GM12878 (cell line): ENCODE measurements around the gene MAN2A1. TPM values are rescaled to one million over a fixed set of nuclear protein-coding genes. Genes with fewer than 3 reads are reported as not detected.

Source experiments
- ATAC-seq: fragments of 200-7000 bp; cut with Tn5 transposase; 3 replicates; pipeline ENCODE4 v1.9.1; 2020; ENCODE audit warnings: mild to moderate bottlenecking, moderate library complexity
- Bru-seq: library from RNA; stranded (reverse); fragments of 400-500 nt; gene quantifications from one replicate; lab custom pipeline; 2021; lab: Mats Ljungman, UMichigan
- BruChase-seq, 2 experiments: library from RNA; stranded (reverse); fragments of 400-500 nt; gene quantifications; one replicate each; lab custom pipeline; 2021; lab: Mats Ljungman, UMichigan
- BruUV-seq: library from RNA; stranded (reverse); fragments of 400-500 nt; replicated peaks from 2 replicates; lab custom pipeline; 2021; lab: Mats Ljungman, UMichigan
- CTCF ChIA-PET: fragments of 300-600 bp; sonication (Branson Sonifier 250); formaldehyde crosslinking; extraction: SDS; loops from one replicate; lab custom pipeline; 2021; ENCODE audit warnings: inconsistent platforms; lab: Yijun Ruan, JAX
- POLR2A ChIA-PET: fragments of 350-600 bp; formaldehyde crosslinking; extraction: SDS; loops from one replicate; lab custom pipeline; 2021; ENCODE audit warnings: inconsistent platforms; lab: Charles Lee
- RAD21 ChIA-PET: fragments of 300-600 bp; sonication (Branson Sonifier 250); formaldehyde crosslinking; loops from one replicate; lab custom pipeline; 2023; ENCODE audit warnings: antibody characterized with exemption; ENCODE audit not compliant: unreplicated experiment; lab: Charles Lee
- SMC1A ChIA-PET: fragments of 300-600 bp; sonication (Branson Sonifier 250); formaldehyde crosslinking; loops from one replicate; lab custom pipeline; 2023; ENCODE audit not compliant: unreplicated experiment, uncharacterized antibody; lab: Charles Lee
- DNase-seq: peaks from one replicate; pipeline ENCODE4 v3.0.0-alpha.2; 2011; ENCODE audit warnings: low read depth, low spot score
- FAIRE-seq: peaks from 3 replicates; lab custom pipeline; 2011; peaks lifted over from hg19 to GRCh38; lab: Jason Lieb, UNC
- H2AFZ ChIP-seq: 2 replicates; pipeline ENCODE4 v1.6.0; 2011; ENCODE audit warnings: low read depth, low read length, control low read depth; ENCODE audit not compliant: control insufficient read depth
- H3K27ac ChIP-seq: 2 replicates; pipeline ENCODE4 v1.5.1; 2011; ENCODE audit warnings: control low read depth; ENCODE audit not compliant: control insufficient read depth, insufficient read depth
- H3K27me3 ChIP-seq, 2 experiments: replicated peaks in 1 of 2; 2 replicates each; pipeline versions ENCODE4 v1.6.0 to v1.6.1; 2011; ENCODE audit warnings: low read length in 1 of 2; ENCODE audit not compliant: control insufficient read depth in 2 of 2, insufficient read depth in 2 of 2
- H3K36me3 ChIP-seq, 2 experiments: 2 replicates each; pipeline ENCODE4 v1.5.1; 2011; ENCODE audit warnings: low read length in 1 of 2; ENCODE audit not compliant: control insufficient read depth in 2 of 2, insufficient read depth in 2 of 2
- H3K4me1 ChIP-seq: 2 replicates; pipeline ENCODE4 v1.6.1; 2011; ENCODE audit warnings: mild to moderate bottlenecking, low read length, moderate library complexity, mixed read lengths; ENCODE audit not compliant: control insufficient read depth, insufficient read depth
- H3K4me2 ChIP-seq: 2 replicates; pipeline ENCODE4 v1.6.0; 2011; ENCODE audit warnings: control low read depth; ENCODE audit not compliant: control insufficient read depth, insufficient read depth
- H3K4me3 ChIP-seq: fragments of 200-600 bp; sonication (generic); 2 replicates; pipeline ENCODE4 v1.5.1; 2016
- H3K79me2 ChIP-seq: 2 replicates; pipeline ENCODE4 v1.6.0; 2011; ENCODE audit warnings: low read length; ENCODE audit not compliant: control insufficient read depth, insufficient read depth
- H3K9ac ChIP-seq: 2 replicates; pipeline ENCODE4 v1.8.0; 2011; ENCODE audit warnings: low read length, control low read depth, mixed read lengths; ENCODE audit not compliant: control insufficient read depth, insufficient read depth
- H3K9me3 ChIP-seq: replicated peaks from 3 replicates; pipeline ENCODE4 v1.5.1; 2011; ENCODE audit warnings: mild to moderate bottlenecking, low read length; ENCODE audit not compliant: control insufficient read depth, insufficient read depth
- H4K20me1 ChIP-seq: 2 replicates; pipeline ENCODE4 v1.6.0; 2011; ENCODE audit not compliant: control insufficient read depth, insufficient read depth
- ASH2L ChIP-seq: fragments of 300-600, 200-600 bp; sonication (generic); IDR thresholded peaks from 2 replicates; pipeline ENCODE4 v1.6.1; 2017; ENCODE audit warnings: low read depth, mild to moderate bottlenecking, borderline replicate concordance
- CTCF ChIP-seq, 3 experiments: IDR thresholded peaks in 2 of 3; conservative IDR thresholded peaks in 1 of 3; 2 replicates each; pipeline ENCODE4 v1.5.1; 2011; ENCODE audit warnings: low read depth in 3 of 3, low read length in 3 of 3, mild to moderate bottlenecking in 3 of 3, control low read depth in 2 of 3, moderate library complexity in 2 of 3, inconsistent platforms in 1 of 3, mixed read lengths in 1 of 3; ENCODE audit not compliant: control insufficient read depth in 2 of 3, insufficient read depth in 1 of 3; ENCODE audit errors: extremely low read depth in 1 of 3
- CUX1 ChIP-seq: IDR thresholded peaks from 2 replicates; pipeline ENCODE4 v1.6.1; 2012; ENCODE audit warnings: improper control_type of control experiment, low read depth, low read length; ENCODE audit not compliant: insufficient replicate concordance
- EGR1 ChIP-seq, 2 experiments: IDR thresholded peaks; 1 replicate in 1 of 2; 2 replicates in 1 of 2; pipeline ENCODE4 v1.6.1; 2011 to 2012; ENCODE audit warnings: low read depth in 2 of 2, low read length in 2 of 2, borderline replicate concordance in 1 of 2, mild to moderate bottlenecking in 1 of 2, moderate library complexity in 1 of 2
- ESRRA ChIP-seq: IDR thresholded peaks from 2 replicates; pipeline ENCODE4 v1.6.1; 2012; ENCODE audit warnings: mild to moderate bottlenecking, low read length, improper control_type of control experiment
- MYC ChIP-seq: IDR thresholded peaks from 2 replicates; pipeline ENCODE4 v1.6.1; 2011; ENCODE audit warnings: mild to moderate bottlenecking, low read length, moderate library complexity, inconsistent platforms; ENCODE audit not compliant: insufficient read depth, insufficient replicate concordance, insufficient read length, severe bottlenecking
- SIX5 ChIP-seq: IDR thresholded peaks from 2 replicates; pipeline ENCODE4 v1.6.1; 2011; ENCODE audit warnings: mild to moderate bottlenecking, low read depth, low read length, moderate library complexity; ENCODE audit not compliant: severe bottlenecking
- WGBS: methylation state at CpG from one replicate; pipeline ENCODE4 v1.1.6; 2016; ENCODE audit warnings: low lambda C conversion rate; ENCODE audit not compliant: insufficient replicate concordance, insufficient coverage; ENCODE audit errors: missing lambda C conversion rate; 5-methylcytosine and 5-hydroxymethylcytosine counted together
- in situ Hi-C: fragments of 300-500 bp; cut with MboI; formaldehyde crosslinking; loops from 9 replicates; pipeline ENCODE4 v1.14.3; 2018; ENCODE audit warnings: mixed read lengths
- intact Hi-C: fragments of 100-400 bp; cut with micrococcal nuclease; formaldehyde crosslinking; loops from one replicate; pipeline ENCODE4 v1.14.2; 2022; ENCODE audit not compliant: unreplicated experiment
- long read RNA-seq, 2 experiments: library from polyadenylated mRNA; unstranded; transcript quantifications; one replicate each; pipeline ENCODE4 v2.0.0, GENCODE V29; 2019 to 2020
- polyA minus RNA-seq, 3 experiments: library from RNA; depleted of rRNA, polyadenylated mRNA; stranded (reverse); fragments of >200 nt; gene quantifications; 2 replicates each; pipeline ENCODE4 v1.2.3, GENCODE V29; 2011
- polyA plus RNA-seq, 11 experiments: library from polyadenylated mRNA; depleted of rRNA in 4 of 11; unstranded in 6 of 11; stranded (reverse) in 5 of 11; fragments of >200 nt; fragmentation: Nextera tagmentation in 4 of 11; fragmentation: Illumina TruSeq in 1 of 11; extraction: Ambion mirVana in 4 of 11; extraction: Trizol in 1 of 11; gene quantifications; 1 replicate in 1 of 11; 2 replicates in 10 of 11; pipeline versions ENCODE4 v1.2.1 to v1.2.3, GENCODE V29; 2011 to 2016; ENCODE audit warnings: inconsistent platforms in 2 of 11, missing spikeins in 2 of 11, low read depth in 1 of 11
- total RNA-seq, 4 experiments: library from RNA; depleted of rRNA in 3 of 4; stranded (reverse); fragments of >200 nt in 3 of 4; fragmentation: Illumina TruSeq in 1 of 4; extraction: Trizol in 1 of 4; gene quantifications; 2 replicates each; pipeline versions ENCODE4 v1.2.1 to v1.2.3, GENCODE V29; 2013 to 2021
- TF ChIP-seq, protein P1 (sequence below): fragments of 450-650 bp; IDR thresholded peaks from 2 replicates; pipeline ENCODE4 v1.6.1; 2016; ENCODE audit warnings: mild to moderate bottlenecking

MAN2A1 gene
- 43.6 and 52.3 TPM in 2 replicates for total RNA-seq (2013; cell fraction: nucleolus; rRNA removed)
- total RNA-seq (2014; rRNA removed) (12.7 and 14.8 TPM in 2 replicates), total RNA-seq (2014; rRNA removed; fragmentation: Illumina TruSeq; extraction: Trizol) (16.5 and 16.6 TPM in 2 replicates), total RNA-seq (2021) (12.0 and 14.5 TPM in 2 replicates), polyA plus RNA-seq (2011; rRNA removed) (27.9 and 40.9 TPM in 2 replicates), polyA plus RNA-seq (2014; fragmentation: Illumina TruSeq; extraction: Trizol) (11.7 and 13.6 TPM in 2 replicates), polyA plus RNA-seq (2014; fragmentation: Nextera tagmentation; extraction: Ambion mirVana) (1 to 10 TPM; 4.2 to 4.5 TPM), polyA plus RNA-seq (2014; rRNA removed) (6.2 and 7.4 TPM in 2 replicates), polyA plus RNA-seq (2016; fragmentation: Nextera tagmentation; extraction: Ambion mirVana) (1 to 10 TPM; 8.5 to 9.2 TPM), polyA minus RNA-seq (2011; rRNA and poly(A)+ RNA removed) (41.2 and 46.7 TPM in 2 replicates), Bru-seq, nascent RNA (percentile 66 among the genes with signal in this experiment), BruChase-seq, experiment 1, labeled RNA remaining after a 6-hour chase (percentile 57 among the genes with signal in this experiment), BruChase-seq, experiment 2, labeled RNA remaining after a 2-hour chase (percentile 59 among the genes with signal in this experiment)
- polyA plus RNA-seq (2011; ENCODE audit: low read depth): 3.5 TPM
- polyA plus RNA-seq (2011; cell fraction: cytosol; rRNA removed): 10.1 and 10.5 TPM in 2 replicates
- 26.2 and 29.4 TPM in 2 replicates for polyA plus RNA-seq (2011; cell fraction: nucleus; rRNA removed)
- 5.6 and 6.7 TPM in 2 replicates for polyA plus RNA-seq (2012)
- polyA minus RNA-seq (2011; cell fraction: cytosol; rRNA and poly(A)+ RNA removed): 15.6 and 28.1 TPM in 2 replicates
- polyA minus RNA-seq (2011; cell fraction: nucleus; rRNA and poly(A)+ RNA removed): 51.1 and 77.2 TPM in 2 replicates
- long read RNA-seq, experiment 1, full-length matches to known transcripts: 2 of 9 reads
- long read RNA-seq, experiment 1, partial matches to known transcripts: 4 of 9 reads
- long read RNA-seq, experiment 1, other reads (novel, unspliced or antisense): 3 of 9 reads
- long read RNA-seq, experiment 2, partial matches to known transcripts: 6 of 18 reads
- long read RNA-seq, experiment 2, other reads (novel, unspliced or antisense): 12 of 18 reads

DNA sequence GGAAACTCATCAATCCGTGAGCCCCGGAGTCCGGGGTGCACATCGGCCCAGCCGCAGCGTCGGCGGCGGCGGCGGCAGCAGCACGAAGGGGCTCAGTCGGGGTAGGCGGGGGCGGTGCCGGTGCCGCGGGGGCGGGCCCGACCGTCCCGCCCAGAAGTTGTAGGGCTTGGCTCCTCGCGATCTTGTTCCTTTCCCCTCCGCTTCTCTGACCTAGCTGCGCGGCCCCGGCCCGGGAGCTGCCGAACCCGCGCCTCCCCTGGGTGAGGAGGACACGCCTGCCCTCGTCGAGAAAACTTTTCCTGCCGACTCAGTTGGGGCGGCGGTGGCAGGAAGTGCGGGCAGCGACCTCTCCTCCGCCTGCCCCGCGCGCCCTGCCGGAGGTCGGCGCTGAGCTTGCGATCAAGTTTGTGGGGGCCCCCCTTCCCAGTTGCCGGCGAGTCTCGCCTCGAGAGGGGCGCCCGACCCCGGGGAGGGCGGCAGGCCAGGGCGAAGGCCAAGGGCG is at the start of gene MAN2A1:
Gene MAN2A1, plus strand, starts transcription at position 188 of the 502 bp plus-strand sequence. CDS start 491 bp downstream, outside the sequence.
- Histone ChIP-seq H4K20me1 (no peaks in the 10 kb centered on the region), H3K9me3 (peaks cover 3% of the 10 kb centered on the region; the same call in 1 of the 3 replicates), H3K36me3 (no peaks in the 10 kb centered on the region), H2AFZ (peak within 1 kb of the TSS; percentile 98), H3K79me2 (peaks cover 35% of the 10 kb centered on the region), H3K9ac (peak within 1 kb of the TSS; percentile 77), H3K27me3 (no peaks in the 10 kb centered on the region), H3K4me2 (peak within 1 kb of the TSS; percentile 90), H3K4me1 (peaks cover 22% of the 10 kb centered on the region), H3K27ac (peak within 1 kb of the TSS; percentile 76), H3K4me3 (peak within 1 kb of the TSS; percentile 86)
- ChIA-PET CTCF (interaction anchor here (0.7 to 1.8 kb wide), 6 partner anchors 52 to 725 kb away, joined by 3 to 6 read pairs (median 4); no protein-coding TSS in a partner anchor), POLR2A (interaction anchor here (1.1 kb wide), 2 partner anchors 8 to 9 kb away, joined by 3 to 4 read pairs; no protein-coding TSS in a partner anchor), RAD21 (interaction anchor here (0.6 to 2.2 kb wide), 7 partner anchors 9 to 962 kb away, joined by 3 to 6 read pairs (median 3); no protein-coding TSS in a partner anchor), SMC1A (interaction anchor here (0.9 to 2.8 kb wide), 3 partner anchors 8 to 173 kb away, joined by 3 to 8 read pairs (median 5); no protein-coding TSS in a partner anchor)
- peak; percentile 72 for ATAC-seq
- intact Hi-C loops: loop anchor here (2.0 to 10.0 kb wide), 9 partner anchors 53 to 1305 kb away; partner anchors contain the start of genes FBXL17 and FER
- in situ Hi-C loops: loop anchor here (10.0 kb wide), 1 partner anchor 1045 kb away; no protein-coding TSS in a partner anchor
- no TSS peak for BruUV-seq
- under 1% methylated on average over 45 of the region's 58 CpGs for WGBS
- no peak for FAIRE-seq
- no peak for DNase-seq
- no peak for TF ChIP-seq SIX5
- peak in 1 of 2 experiments; percentile 93; a peak in 2 of 3 replicates for TF ChIP-seq EGR1 (IDR thresholded peaks at IDR 0.05; ENCODE audit: borderline replicate concordance in 1 of 2, low read depth in 2 of 2, low read length in 2 of 2)
- TF ChIP-seq CTCF (IDR thresholded peaks at IDR 0.05 in 2 of 3, conservative IDR thresholded peaks at IDR 0.05 in 1 of 3; ENCODE audit: control insufficient read depth in 2 of 3, extremely low read depth in 1 of 3, insufficient read depth in 1 of 3, low read depth in 3 of 3, low read length in 3 of 3): 0 out of 6 replicates have a peak, but pooled peaks of 1 of the 3 experiments have one; percentile 3
- TF ChIP-seq MYC: no peak
- TF ChIP-seq ASH2L: no peak
- no peak for TF ChIP-seq CUX1
- TF ChIP-seq, protein P1, sequence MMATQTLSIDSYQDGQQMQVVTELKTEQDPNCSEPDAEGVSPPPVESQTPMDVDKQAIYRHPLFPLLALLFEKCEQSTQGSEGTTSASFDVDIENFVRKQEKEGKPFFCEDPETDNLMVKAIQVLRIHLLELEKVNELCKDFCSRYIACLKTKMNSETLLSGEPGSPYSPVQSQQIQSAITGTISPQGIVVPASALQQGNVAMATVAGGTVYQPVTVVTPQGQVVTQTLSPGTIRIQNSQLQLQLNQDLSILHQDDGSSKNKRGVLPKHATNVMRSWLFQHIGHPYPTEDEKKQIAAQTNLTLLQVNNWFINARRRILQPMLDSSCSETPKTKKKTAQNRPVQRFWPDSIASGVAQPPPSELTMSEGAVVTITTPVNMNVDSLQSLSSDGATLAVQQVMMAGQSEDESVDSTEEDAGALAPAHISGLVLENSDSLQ: no peak
- TF ChIP-seq ESRRA: no peak
